ENCODE results near the gene PEAR1.

The PEAR1 gene

GRCh38 chr1:156858959-156859522 is 34.5 kb upstream of the PEAR1 start, which contains the start of gene INSRR:
TSS of gene INSRR (minus strand) at chr1:156859117. CDS start at chr1:156858621, 496 bp downstream.
- in situ Hi-C loops (cut with HindIII; ENCODE audit: low sequenced_read_pairs), result loop anchor here (5.0 to 10.0 kb wide), 2 partner anchors 88 to 144 kb away; no protein-coding TSS in a partner anchor

- in situ Hi-C loops (cut with HindIII; ENCODE audit: low sequenced_read_pairs), result loop anchor here (5.0 to 10.0 kb wide), 2 partner anchors 88 to 145 kb away; no protein-coding TSS in a partner anchor
These were observed 33.9 kb upstream of the PEAR1 start for GRCh38 chr1:156859523-156860112.

DNA sequence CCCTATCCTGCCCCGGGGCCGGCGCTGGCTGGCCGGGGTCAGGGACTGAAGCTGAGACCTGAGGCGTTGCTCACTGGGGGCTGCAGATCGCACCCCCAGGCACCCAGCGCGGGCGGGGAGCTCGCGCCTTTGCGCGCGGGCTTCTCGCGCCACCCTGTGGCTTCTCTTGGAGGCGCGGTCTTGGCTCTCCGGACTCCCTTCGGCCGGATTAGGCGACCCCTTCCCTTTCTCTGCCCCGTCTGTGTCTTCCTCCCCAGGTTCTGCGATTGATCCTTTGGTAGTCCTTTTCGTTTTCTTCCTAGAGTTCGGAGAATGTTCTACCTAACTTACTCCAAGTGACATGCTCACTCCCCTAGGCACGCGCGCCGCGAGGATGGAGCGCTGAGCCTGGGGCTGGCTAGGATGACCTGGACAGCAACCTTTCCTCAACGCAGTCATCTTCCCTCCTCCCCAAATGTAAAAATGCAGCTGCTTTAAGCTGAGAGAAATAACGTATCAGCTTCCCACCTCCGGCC is 33.3 kb upstream of the PEAR1 start:
- in situ Hi-C loops (cut with HindIII; ENCODE audit: low sequenced_read_pairs), result no loop called here

DNA sequence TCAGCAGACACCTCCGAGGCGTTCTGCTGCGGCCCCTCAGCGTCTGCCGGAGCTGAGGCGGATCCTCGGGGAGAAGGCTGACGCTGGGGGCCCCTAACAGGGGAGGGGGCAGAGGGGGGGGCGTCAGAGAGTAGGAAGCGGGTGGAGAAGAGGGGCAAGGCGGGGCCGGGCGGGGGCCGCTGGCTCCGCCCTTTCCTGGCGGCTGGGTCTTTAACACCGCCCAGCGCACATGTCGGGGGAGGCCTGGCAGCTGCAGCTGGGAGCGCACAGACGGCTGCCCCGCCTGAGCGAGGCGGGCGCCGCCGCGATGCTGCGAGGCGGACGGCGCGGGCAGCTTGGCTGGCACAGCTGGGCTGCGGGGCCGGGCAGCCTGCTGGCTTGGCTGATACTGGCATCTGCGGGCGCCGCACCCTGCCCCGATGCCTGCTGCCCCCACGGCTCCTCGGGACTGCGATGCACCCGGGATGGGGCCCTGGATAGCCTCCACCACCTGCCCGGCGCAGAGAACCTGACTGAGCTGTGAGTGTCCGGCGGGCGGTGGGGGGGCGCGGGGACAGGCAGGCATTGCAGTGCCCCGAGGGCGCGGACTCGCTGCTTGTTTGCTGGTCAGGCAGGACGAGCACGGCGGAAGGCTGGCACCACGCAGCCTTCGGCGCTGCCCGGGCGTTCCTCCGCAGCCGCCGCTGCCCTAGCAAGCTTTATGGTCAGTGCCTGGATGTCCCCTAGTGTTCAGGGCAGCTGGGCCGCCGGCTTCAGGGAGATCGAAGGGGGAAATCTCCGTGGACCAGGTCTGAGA is 32.7 kb upstream of the PEAR1 start, which contains the start of gene NTRK1:
TSS of gene NTRK1 (plus strand) at position 238 of the 796 bp plus-strand sequence. CDS start at position 308, 70 bp downstream.
- in situ Hi-C loops (cut with HindIII; ENCODE audit: low sequenced_read_pairs), result no loop called here

DNA sequence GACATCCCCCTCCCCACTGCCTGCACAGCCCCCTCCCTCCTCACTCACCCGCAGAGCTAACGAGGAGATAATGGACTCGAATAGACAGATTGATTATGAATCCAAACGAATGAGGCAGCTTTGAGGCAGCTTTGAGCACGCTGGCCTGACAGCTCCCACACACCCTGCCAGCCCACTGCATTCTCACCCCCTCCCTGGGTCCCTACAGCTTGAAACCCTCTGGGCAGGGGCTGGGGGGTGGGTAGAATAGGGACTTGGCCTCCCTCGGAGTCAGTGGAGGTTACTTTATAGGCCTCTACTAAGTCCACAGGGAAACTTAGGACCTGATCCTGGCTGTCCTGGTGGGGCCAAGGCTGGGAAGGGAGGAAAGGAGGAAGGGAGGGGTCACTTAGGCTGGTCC is 30.9 kb upstream of the PEAR1 start:
- in situ Hi-C loops (cut with HindIII; ENCODE audit: low sequenced_read_pairs), result no loop called here

GRCh38 chr1:156862997-156863599 is 30.4 kb upstream of the PEAR1 start:
- in situ Hi-C loops (cut with HindIII; ENCODE audit: low sequenced_read_pairs), result no loop called here

- in situ Hi-C loops (cut with HindIII; ENCODE audit: low sequenced_read_pairs), result no loop called here
These were observed 29.9 kb upstream of the PEAR1 start for GRCh38 chr1:156863631-156864030.

GRCh38 chr1:156864796-156865195 is 28.7 kb upstream of the PEAR1 start:
- in situ Hi-C loops (cut with HindIII; ENCODE audit: low sequenced_read_pairs), result no loop called here

GRCh38 chr1:156865258-156865657 is 28.3 kb upstream of the PEAR1 start:
- in situ Hi-C loops (cut with HindIII; ENCODE audit: low sequenced_read_pairs), result no loop called here

DNA sequence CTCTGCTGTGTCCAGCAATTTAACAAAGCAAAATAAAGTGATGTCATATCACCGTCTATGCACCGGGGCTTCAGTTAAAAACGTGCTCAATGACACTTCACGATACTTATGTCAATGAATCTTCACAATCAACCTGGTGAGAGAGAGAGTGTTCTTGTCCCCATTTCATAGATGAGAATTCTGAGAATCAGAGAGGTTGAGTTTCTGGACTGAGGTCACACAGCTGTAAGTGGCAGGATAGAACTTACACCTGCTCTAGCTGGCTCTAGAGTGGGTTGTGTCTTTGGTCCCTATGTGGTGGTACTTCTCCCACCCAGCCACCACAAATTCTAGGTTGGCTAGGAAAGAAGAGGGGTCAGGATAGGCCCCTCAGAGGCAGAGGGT is 27.7 kb upstream of the PEAR1 start:
- in situ Hi-C loops (cut with HindIII; ENCODE audit: low sequenced_read_pairs), result no loop called here

DNA sequence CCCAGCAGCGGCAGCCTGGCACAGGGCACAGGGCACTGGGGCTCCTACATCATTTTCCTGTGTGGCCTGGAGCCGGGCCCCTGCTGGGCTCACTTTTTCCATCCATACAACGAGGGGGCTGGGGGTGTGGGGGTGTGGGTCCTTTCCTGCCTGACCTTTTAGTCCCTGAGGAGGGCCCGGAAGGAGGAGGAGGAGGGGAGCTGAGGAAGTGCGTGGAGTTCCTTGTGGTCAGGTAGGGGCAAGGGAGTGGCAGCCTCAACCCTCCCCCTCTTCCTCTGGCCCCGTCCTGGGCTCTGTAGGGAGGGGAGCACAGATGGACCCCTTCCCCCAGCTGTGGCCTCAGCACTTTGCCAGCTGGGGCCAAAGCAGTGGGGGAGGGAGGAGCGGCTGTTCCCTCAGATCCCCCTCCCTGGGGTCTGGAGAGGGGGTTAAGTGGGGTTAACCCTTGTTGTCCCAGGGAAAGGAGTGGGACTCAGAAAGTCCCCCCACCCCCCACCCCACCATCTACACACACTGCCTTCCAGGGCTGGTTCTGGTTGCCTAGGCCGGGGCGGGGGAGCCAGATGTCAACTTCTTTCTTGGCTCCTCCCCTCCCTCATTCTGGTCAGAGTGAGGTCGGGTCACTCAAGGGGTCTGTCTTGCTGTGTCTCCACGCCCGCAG is 27.1 kb upstream of the PEAR1 start:
- in situ Hi-C loops (cut with HindIII; ENCODE audit: low sequenced_read_pairs), result no loop called here

DNA sequence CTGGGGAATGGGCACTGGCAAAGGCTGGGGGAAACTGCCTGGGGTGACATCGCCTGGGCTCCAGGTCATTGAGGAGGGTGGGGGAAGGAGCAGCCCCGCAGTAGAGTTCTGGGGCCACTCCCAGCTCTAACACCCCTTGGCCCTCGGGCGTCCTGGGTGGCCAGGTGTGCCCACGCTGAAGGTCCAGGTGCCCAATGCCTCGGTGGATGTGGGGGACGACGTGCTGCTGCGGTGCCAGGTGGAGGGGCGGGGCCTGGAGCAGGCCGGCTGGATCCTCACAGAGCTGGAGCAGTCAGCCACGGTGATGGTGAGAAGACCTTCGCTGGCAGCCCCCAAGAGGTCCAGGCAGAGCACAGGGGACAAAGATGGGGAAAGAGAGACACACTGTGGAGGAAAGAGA is 25.2 kb upstream of the PEAR1 start:
- in situ Hi-C loops (cut with HindIII; ENCODE audit: low sequenced_read_pairs), result no loop called here

DNA sequence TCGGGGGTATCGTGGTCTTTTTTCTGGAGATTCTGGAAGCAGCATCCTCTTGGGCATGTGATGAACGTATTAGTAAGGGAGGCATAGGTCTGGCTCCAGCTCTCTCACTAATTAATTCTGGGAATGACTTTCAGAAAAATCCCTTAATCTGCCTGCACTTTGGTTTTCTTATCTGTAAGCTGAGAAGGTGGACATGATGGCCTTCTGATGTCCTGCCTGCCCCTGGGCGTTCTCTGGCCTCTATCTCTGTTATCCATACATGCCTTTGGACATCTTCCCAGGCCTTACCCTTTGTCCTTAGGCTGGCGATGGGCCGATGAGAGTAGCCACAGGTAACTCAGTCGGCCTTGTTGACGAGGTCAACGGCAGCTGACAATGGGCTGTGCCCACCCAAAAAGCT is 24.1 kb upstream of the PEAR1 start:
- in situ Hi-C loops (cut with HindIII; ENCODE audit: low sequenced_read_pairs), result no loop called here

DNA sequence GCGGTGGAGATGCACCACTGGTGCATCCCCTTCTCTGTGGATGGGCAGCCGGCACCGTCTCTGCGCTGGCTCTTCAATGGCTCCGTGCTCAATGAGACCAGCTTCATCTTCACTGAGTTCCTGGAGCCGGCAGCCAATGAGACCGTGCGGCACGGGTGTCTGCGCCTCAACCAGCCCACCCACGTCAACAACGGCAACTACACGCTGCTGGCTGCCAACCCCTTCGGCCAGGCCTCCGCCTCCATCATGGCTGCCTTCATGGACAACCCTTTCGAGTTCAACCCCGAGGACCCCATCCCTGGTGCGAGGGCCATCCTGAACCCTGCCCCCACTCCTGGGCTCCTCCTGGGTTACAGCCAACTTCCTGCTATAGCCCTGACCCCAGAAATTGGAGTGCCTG is 19.9 kb upstream of the PEAR1 start:
- in situ Hi-C loops (cut with HindIII; ENCODE audit: low sequenced_read_pairs), result no loop called here

DNA sequence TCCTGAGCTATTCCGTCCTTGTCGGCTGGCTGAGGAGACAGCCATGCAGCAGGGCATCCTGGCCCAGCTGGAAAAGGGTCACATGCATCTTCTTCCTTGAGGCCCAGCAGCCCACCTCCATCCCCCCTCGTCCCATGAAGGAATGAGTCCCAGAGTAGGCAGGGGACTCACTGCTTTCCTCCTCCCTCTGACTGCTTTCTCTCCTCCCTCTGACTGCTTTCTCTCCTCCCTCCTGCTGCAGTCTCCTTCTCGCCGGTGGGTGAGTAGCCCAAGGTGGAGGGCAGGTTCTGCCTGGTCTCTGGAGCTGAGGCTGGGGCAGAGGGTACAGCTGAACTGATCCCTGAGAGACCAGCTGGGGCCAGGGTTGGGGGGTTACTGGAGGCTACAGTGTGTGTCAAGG is 19.4 kb upstream of the PEAR1 start:
- in situ Hi-C loops (cut with HindIII; ENCODE audit: low sequenced_read_pairs), result no loop called here

DNA sequence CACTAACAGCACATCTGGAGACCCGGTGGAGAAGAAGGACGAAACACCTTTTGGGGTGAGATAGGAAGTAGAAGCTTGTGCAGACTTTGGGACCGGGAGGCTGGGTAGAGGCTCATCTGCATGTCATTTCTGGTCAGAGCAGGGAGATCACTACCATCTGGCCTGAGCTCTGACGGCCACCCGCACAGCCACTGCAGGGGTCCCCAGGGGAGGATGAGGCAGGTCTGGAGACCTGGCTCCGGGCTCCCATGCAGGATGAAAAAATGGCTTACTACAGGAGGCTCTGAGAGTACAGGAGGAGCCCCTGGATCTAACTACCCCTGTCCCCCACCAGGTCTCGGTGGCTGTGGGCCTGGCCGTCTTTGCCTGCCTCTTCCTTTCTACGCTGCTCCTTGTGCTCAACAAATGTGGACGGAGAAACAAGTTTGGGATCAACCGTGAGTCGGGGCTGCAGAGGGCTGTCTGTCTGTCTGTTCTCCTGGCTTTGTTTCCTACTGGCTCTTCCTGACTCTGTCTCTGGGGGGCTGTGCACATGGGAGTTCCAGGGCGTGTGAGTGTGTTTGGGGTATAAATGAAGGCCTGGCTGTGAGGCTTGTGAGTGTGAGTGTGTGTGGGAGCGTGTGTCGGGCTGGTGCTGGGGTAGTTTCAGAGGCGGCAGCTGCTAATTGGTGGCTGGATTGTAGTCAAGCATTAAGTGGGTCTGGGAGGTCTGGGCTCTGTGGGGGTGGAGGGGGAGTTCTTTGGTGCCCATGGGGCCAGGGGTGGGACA is 18.8 kb upstream of the PEAR1 start:
- in situ Hi-C loops (cut with HindIII; ENCODE audit: low sequenced_read_pairs), result no loop called here

DNA sequence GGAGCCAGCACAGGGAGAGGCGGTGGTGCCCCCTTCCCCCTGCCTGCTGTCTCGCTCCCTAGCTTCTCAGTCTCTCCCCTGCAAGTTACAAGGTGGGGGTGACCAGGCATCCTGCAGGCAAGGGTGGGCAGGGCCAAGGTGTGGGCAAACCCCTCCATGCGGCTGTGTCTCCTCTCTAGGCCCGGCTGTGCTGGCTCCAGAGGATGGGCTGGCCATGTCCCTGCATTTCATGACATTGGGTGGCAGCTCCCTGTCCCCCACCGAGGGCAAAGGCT is 18.2 kb upstream of the PEAR1 start:
- in situ Hi-C loops (cut with HindIII; ENCODE audit: low sequenced_read_pairs), result no loop called here

GRCh38 chr1:156876281-156876680 is 17.2 kb upstream of the PEAR1 start:
- in situ Hi-C loops (cut with HindIII; ENCODE audit: low sequenced_read_pairs), result no loop called here

DNA sequence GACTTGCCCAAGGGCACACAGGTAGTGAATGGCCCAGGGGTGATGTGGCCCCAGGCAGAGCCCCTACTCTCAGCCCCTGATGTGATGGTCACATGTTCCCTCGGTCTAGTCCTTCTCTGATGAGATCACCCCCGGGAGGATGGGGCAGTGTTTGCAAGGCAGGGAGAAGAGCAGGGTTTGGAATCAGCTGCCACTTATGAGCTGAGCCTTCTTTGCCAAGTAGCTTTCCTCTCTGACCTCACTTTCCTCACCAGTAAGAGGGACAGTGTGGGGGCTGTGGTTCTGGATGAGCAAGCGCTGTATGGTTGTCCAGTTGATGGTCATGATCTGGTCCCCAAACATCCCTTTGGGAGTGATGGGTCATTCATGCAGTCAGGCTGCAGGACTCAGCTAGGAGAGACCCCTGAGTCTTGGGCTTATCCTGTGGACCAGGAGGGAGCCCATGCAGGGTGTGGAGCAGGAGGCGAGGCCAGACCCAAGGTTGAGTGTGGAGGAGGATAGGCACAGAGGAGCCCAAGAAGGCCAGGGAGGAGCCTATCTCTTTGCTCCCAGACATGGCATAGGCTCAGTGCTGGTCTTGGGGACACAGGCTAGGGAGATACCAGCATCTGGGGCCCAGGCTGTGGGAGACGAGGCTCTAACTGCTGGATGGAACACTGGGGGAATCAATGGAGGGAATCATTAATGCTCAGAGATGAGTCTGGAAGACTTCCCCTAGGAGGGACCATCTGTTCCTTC is 15.9 kb upstream of the PEAR1 start:
- in situ Hi-C loops (cut with HindIII; ENCODE audit: low sequenced_read_pairs), result no loop called here

DNA sequence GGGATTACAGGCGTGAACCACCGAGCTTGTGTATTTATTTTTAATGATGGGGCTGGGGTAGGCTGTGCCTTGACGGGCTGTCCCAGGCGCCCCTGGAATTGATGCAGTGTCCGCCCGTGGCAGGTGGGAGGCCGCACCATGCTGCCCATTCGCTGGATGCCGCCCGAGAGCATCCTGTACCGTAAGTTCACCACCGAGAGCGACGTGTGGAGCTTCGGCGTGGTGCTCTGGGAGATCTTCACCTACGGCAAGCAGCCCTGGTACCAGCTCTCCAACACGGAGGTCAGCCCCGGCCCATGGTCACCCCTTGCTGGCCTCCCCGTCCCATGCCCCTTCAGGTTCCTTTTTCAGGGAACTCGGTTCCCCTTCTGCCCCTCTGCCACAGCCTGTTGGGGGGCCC is 13.6 kb upstream of the PEAR1 start:
- in situ Hi-C loops (cut with HindIII; ENCODE audit: low sequenced_read_pairs), result no loop called here

Data from endothelial cell of hepatic sinusoid (primary cell).